ENCODE results near the gene EFCAB6.

DNA sequence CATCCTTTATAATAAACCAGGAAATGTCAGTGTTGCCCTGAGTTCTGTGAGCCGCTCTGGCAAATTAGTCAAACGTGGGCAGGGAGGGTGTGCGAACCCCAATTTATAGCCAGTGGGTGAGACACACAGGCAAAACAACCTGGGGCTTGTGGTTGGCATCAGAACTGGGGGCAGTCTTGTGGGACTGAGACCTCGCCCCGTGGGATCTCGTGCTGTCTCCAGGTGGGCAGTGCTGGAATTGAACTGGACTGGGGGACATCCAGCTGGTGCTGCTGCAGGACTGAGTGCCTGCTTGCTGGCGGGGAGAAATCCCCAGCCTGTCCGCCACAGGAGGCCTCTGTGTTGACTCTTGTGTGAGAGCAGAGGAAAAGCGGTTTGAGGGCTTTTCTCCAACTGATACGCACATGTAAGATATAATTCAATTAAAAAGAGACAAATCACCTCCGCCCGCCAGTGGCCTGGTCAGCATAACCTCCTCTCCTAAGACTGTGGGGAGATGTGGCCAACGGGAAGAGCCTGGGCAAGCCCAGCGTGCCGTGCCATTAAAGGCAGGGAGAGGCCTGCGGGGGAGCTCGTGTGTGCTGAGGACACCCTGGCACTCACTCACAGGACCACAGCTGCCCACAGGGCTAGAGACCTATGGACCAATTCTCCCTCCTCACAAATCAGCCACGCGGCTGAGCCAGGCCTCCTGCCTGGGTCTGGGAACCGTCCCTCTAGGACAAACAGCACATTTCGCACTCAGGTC, 31.9 kb upstream of the EFCAB6 start:
- TF ChIP-seq, protein P1, sequence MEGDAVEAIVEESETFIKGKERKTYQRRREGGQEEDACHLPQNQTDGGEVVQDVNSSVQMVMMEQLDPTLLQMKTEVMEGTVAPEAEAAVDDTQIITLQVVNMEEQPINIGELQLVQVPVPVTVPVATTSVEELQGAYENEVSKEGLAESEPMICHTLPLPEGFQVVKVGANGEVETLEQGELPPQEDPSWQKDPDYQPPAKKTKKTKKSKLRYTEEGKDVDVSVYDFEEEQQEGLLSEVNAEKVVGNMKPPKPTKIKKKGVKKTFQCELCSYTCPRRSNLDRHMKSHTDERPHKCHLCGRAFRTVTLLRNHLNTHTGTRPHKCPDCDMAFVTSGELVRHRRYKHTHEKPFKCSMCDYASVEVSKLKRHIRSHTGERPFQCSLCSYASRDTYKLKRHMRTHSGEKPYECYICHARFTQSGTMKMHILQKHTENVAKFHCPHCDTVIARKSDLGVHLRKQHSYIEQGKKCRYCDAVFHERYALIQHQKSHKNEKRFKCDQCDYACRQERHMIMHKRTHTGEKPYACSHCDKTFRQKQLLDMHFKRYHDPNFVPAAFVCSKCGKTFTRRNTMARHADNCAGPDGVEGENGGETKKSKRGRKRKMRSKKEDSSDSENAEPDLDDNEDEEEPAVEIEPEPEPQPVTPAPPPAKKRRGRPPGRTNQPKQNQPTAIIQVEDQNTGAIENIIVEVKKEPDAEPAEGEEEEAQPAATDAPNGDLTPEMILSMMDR (IDR thresholded peaks at IDR 0.05), result no peak
- TF ChIP-seq POLR2A (IDR thresholded peaks at IDR 0.05), result no peak
- no peak for TF ChIP-seq POLR2AphosphoS5 (IDR thresholded peaks at IDR 0.05)
- TF ChIP-seq EP300 (IDR thresholded peaks at IDR 0.05), result no peak
